RWPE2 (cell line): ENCODE data around the gene NTRK1.

Experiments
- ATAC-seq: fragments of 200-7000 bp; cut with Tn5 transposase; 3 replicates; pipeline ENCODE4 v1.9.1; 2021; ENCODE audit warnings: low read depth
- DNase-seq: peaks from one replicate; pipeline ENCODE4 v3.0.0-alpha.2; 2020; ENCODE audit warnings: low spot score
- H3K27ac ChIP-seq: fragments of 450-650 bp; 2 replicates; pipeline ENCODE4 v1.5.1; 2017; ENCODE audit warnings: mild to moderate bottlenecking; ENCODE audit not compliant: poor library complexity, severe bottlenecking
- H3K27me3 ChIP-seq: fragments of 250-450 bp; sonication (Bioruptor Pico); 2 replicates; pipeline ENCODE4 v1.5.1; 2021; ENCODE audit warnings: mild to moderate bottlenecking, moderate library complexity; ENCODE audit not compliant: insufficient read depth, poor library complexity, severe bottlenecking
- H3K36me3 ChIP-seq: fragments of 250-450 bp; sonication (Bioruptor Pico); 2 replicates; pipeline ENCODE4 v1.5.1; 2020; ENCODE audit warnings: low read depth, mild to moderate bottlenecking, moderate library complexity
- H3K4me1 ChIP-seq: fragments of 250-450 bp; sonication (Bioruptor Pico); 2 replicates; pipeline ENCODE4 v1.5.1; 2021; ENCODE audit warnings: mild to moderate bottlenecking, moderate library complexity; ENCODE audit not compliant: insufficient read depth, poor library complexity, severe bottlenecking
- H3K4me3 ChIP-seq: fragments of 250-450 bp; sonication (Bioruptor Pico); 2 replicates; pipeline ENCODE4 v1.5.1; 2021; ENCODE audit warnings: mild to moderate bottlenecking, moderate library complexity; ENCODE audit not compliant: severe bottlenecking
- H3K9me3 ChIP-seq: fragments of 250-450 bp; sonication (Bioruptor Pico); 2 replicates; pipeline ENCODE4 v1.5.1; 2021; ENCODE audit warnings: mild to moderate bottlenecking, moderate library complexity; ENCODE audit not compliant: severe bottlenecking
- CTCF ChIP-seq: fragments of 450-650 bp; IDR thresholded peaks from one replicate; pipeline ENCODE4 v1.5.1; 2017; ENCODE audit warnings: mild to moderate bottlenecking, moderate library complexity; ENCODE audit not compliant: poor library complexity, severe bottlenecking

Gene NTRK1

DNA sequence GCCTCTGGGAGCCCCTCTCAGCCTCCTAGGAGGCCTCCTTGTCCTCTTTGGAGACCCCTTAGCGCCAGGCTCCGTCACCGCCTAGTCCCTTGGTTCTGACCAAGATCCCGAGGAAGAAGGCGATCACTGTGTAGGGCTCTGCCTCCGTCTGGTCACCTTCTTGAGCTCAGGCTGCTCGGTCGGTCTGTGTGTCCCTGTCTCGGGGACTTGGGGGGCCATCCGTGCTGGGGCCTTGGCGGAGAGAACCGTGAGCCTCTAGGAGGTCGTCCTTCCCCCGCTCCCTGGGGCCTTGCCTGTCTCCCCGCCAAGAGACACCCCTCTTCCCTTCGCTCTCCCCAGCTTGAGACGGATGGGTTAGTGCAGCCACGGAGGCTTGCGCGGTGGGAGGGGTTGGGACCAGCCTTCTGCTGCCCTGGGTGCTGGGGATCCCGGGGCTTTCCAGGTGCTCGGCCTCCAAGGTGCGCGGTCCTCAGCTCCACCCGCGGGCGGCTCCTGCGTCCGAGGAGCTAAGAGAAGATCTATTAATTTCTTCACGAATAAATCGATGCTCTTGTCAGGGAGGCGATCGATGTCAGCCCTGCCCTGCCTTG, 1.0 kb upstream of the NTRK1 start:
- Histone ChIP-seq H3K4me1 (no peaks in the 10 kb centered on the region), H3K27me3 (peaks cover 37% of the 10 kb centered on the region), H3K36me3 (no peaks in the 10 kb centered on the region), H3K9me3 (no peaks in the 10 kb centered on the region), H3K4me3 (peak overlapping the region; percentile 21), H3K27ac (no peak overlapping the region)
- no peak for TF ChIP-seq CTCF
- no peak for DNase-seq
- peak; percentile 55 for ATAC-seq

GRCh38 chr1:156860113-156860627, 495 bp upstream of the NTRK1 start:
- DNase-seq (no peak), ATAC-seq (peak; percentile 56)
- no peaks in the 10 kb centered on the region for H3K36me3 ChIP-seq
- peak; percentile 92 for TF ChIP-seq CTCF
- H3K27me3 ChIP-seq = peaks cover 37% of the 10 kb centered on the region
- no peak overlapping the region for H3K27ac ChIP-seq
- no peaks in the 10 kb centered on the region for H3K9me3 ChIP-seq
- peak overlapping the region; percentile 21 for H3K4me3 ChIP-seq
- H3K4me1 ChIP-seq = no peaks in the 10 kb centered on the region

GRCh38 chr1:156862584-156862983, 1.9 kb downstream of the NTRK1 start:
- Histone ChIP-seq H3K36me3 (no peaks in the 10 kb centered on the region), H3K4me1 (no peaks in the 10 kb centered on the region), H3K4me3 (no peak overlapping the region), H3K9me3 (no peaks in the 10 kb centered on the region), H3K27me3 (peaks cover 37% of the 10 kb centered on the region), H3K27ac (no peak overlapping the region)
- ATAC-seq = no peak
- TF ChIP-seq CTCF = no peak
- no peak for DNase-seq

DNA sequence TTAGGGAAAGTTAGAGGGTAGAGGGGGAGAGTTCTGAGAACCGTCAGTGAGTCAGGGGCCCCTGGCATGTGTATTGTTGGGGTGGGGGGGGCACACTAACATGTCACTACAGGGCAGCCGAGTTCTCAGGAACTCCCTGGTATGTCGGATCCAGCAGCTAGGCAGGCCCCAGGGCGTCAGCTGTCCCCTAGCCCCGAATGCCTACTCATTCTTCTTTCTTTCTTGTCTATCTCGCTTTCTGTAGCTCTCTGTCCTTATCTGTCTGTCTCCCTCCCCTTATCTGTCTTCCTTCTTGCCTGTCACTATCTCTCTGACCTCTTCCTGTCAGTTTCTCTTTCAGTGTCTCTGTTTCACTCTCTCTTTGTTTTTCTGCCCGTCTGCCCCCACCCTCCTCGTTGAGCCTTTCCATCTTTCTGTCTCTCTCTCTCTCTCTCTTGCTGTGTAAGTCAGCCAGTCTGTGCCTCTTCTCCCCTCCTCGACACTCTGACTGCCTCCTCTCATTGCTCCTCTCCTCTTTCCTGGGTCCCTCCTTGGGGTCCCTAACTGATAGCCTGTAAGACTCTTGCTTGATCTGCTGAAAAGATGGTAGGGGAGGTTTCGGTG, 2.4 kb downstream of the NTRK1 start:
- peaks cover 37% of the 10 kb centered on the region for H3K27me3 ChIP-seq
- no peaks in the 10 kb centered on the region for H3K36me3 ChIP-seq
- H3K9me3 ChIP-seq = no peaks in the 10 kb centered on the region
- no peak overlapping the region for H3K4me3 ChIP-seq
- ATAC-seq (no peak), DNase-seq (no peak)
- H3K27ac ChIP-seq = no peak overlapping the region
- H3K4me1 ChIP-seq = no peaks in the 10 kb centered on the region
- no peak for TF ChIP-seq CTCF

DNA sequence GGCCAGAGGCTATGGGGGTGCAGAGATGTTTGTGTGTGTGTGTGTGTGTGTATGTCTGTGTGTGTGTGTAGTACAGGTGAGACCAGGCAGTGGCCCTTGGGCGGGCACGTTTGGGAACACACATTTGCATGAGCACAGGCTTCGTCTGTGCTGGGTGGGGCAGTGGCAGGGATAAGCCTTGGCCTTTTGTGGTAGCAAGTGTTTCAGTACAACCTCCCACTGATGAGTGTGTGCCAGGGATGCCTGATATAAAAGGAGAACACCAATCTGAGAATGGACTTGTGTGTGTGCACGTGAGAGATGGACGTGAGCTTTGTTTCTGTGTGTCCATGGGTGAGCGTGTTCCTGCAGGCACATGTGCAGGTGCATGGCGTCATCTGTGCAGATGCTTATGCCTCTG, 3.0 kb downstream of the NTRK1 start:
- H3K4me1 ChIP-seq = no peaks in the 10 kb centered on the region

More for the DNA sequence above, 3.0 kb downstream of the NTRK1 start:
- no peak for TF ChIP-seq CTCF
- Histone ChIP-seq H3K36me3 (no peaks in the 10 kb centered on the region), H3K27me3 (peaks cover 32% of the 10 kb centered on the region), H3K9me3 (no peaks in the 10 kb centered on the region), H3K27ac (no peak overlapping the region), H3K4me3 (no peak overlapping the region)
- ATAC-seq = no peak
- DNase-seq = no peak
